Small intestine (tissue), 7 donors: ENCODE measurements around the gene RTL5. TPM values are rescaled to one million over a fixed set of nuclear protein-coding genes. Genes with fewer than 3 reads are reported as not detected.
A peak's percentile ranks its signal among the peaks of the same experiment; 100 is the strongest.

Source experiments
- DNase-seq, 2 donors: peaks; one replicate each; pipeline versions ENCODE4 v3.0.0 to v3.0.0-alpha.2; 2013
- FAIRE-seq: peaks from 2 replicates; lab custom pipeline; 2012; peaks lifted over from hg19 to GRCh38; lab: Jason Lieb, UNC
- H3K27ac ChIP-seq, 3 donors: one replicate each; pipeline ENCODE4 v1.5.1; 2013; ENCODE audit warnings: low read length in 2 of 3, mild to moderate bottlenecking in 2 of 3, control low read depth in 1 of 3, inconsistent platforms in 1 of 3, low read depth in 1 of 3, moderate library complexity in 1 of 3
- H3K27me3 ChIP-seq, 3 donors: one replicate each; pipeline ENCODE4 v1.6.1; 2013; ENCODE audit warnings: low read length in 3 of 3, inconsistent platforms in 1 of 3; ENCODE audit not compliant: control insufficient read depth in 3 of 3, insufficient read depth in 3 of 3
- H3K36me3 ChIP-seq, 3 donors: one replicate each; pipeline ENCODE4 v1.6.1; 2013; ENCODE audit warnings: low read length in 3 of 3, inconsistent platforms in 1 of 3, low read depth in 1 of 3, mild to moderate bottlenecking in 1 of 3, moderate library complexity in 1 of 3; ENCODE audit not compliant: control insufficient read depth in 3 of 3, insufficient read depth in 2 of 3
- H3K4me1 ChIP-seq, 3 donors: one replicate each; pipeline ENCODE4 v1.6.1; 2013; ENCODE audit warnings: low read length in 2 of 3, inconsistent platforms in 1 of 3, low read depth in 1 of 3, mild to moderate bottlenecking in 1 of 3, moderate library complexity in 1 of 3; ENCODE audit not compliant: control insufficient read depth in 3 of 3, insufficient read depth in 2 of 3
- H3K4me3 ChIP-seq, 3 donors: one replicate each; pipeline ENCODE4 v1.5.1; 2013; ENCODE audit warnings: low read length in 3 of 3, control low read depth in 1 of 3, inconsistent platforms in 1 of 3, low read depth in 1 of 3, mild to moderate bottlenecking in 1 of 3, moderate library complexity in 1 of 3
- H3K9me3 ChIP-seq, 2 donors: one replicate each; pipeline ENCODE4 v1.6.1; 2013; ENCODE audit warnings: low read depth in 1 of 2, low read length in 1 of 2; ENCODE audit not compliant: control insufficient read depth in 2 of 2, insufficient read depth in 1 of 2
- WGBS, 3 donors: extraction: QIAGEN DNeasy Blood & Tissue Kit; methylation state at CpG; one replicate each; pipeline ENCODE4 v1.1.7; 2013; 5-methylcytosine and 5-hydroxymethylcytosine counted together
- polyA plus RNA-seq, 4 donors: library from polyadenylated mRNA; stranded (reverse) in 3 of 4; unstranded in 1 of 4; fragments of 200-250 nt in 3 of 4; fragments of 120-200 nt in 1 of 4; gene quantifications; one replicate each; pipeline versions ENCODE4 v1.2.1 to v1.2.3, GENCODE V29; 2013
- donor health status: healthy with polysubstance abuse.
- donor health status: control.
- donor health status: control.
- donor health status: Bipolar disorder and iron deficiency.
- donor health status: healthy.

Gene RTL5
- polyA plus RNA-seq, 4 donors: 0.22 to 4.6 (median 1.1) TPM

- DNase-seq (no peak), FAIRE-seq (no peak)
- Histone ChIP-seq H3K4me3 (no peak overlapping the region), H3K4me1 (peaks cover 0 to 3% (median 0%) of the 10 kb centered on the region in 3 donors), H3K36me3 (no peaks in the 10 kb centered on the region), H3K27me3 (no peaks in the 10 kb centered on the region), H3K9me3 (no peaks in the 10 kb centered on the region), H3K27ac (no peak overlapping the region)
- 84 to 100% (median 97%) methylated on average over 1 of the region's 1 CpG for WGBS, 3 donors
Observed at GRCh38 chrX:72086995-72087394, 44.7 kb downstream of the RTL5 start.

- Histone ChIP-seq H3K4me3 (no peak overlapping the region), H3K27ac (no peak overlapping the region), H3K4me1 (peaks cover 0 to 3% (median 0%) of the 10 kb centered on the region in 3 donors), H3K27me3 (no peaks in the 10 kb centered on the region), H3K9me3 (no peaks in the 10 kb centered on the region), H3K36me3 (no peaks in the 10 kb centered on the region)
- DNase-seq: no peak
- 83 to 91% (median 90%) methylated on average over 1 of the region's 1 CpG for WGBS, 3 donors
- FAIRE-seq: no peak
Observed at GRCh38 chrX:72084114-72084513, 47.6 kb downstream of the RTL5 start.

- Histone ChIP-seq H3K27ac (no peak overlapping the region), H3K36me3 (no peaks in the 10 kb centered on the region), H3K4me1 (peaks cover 0 to 3% (median 0%) of the 10 kb centered on the region in 3 donors), H3K9me3 (no peaks in the 10 kb centered on the region), H3K27me3 (no peaks in the 10 kb centered on the region), H3K4me3 (no peak overlapping the region)
- FAIRE-seq (no peak), DNase-seq (no peak)
- 76 to 96% (median 84%) methylated on average over 2 of the region's 2 CpGs for WGBS, 3 donors
Observed at GRCh38 chrX:72083291-72083690, 48.4 kb downstream of the RTL5 start.

GRCh38 chrX:72081605-72082320 is 50.0 kb downstream of the RTL5 start:
- H3K4me1 ChIP-seq: peaks cover 0 to 3% (median 0%) of the 10 kb centered on the region in 3 donors
- 65 to 75% (median 67%) methylated on average over 12 of the region's 12 CpGs for WGBS, 3 donors
- H3K27ac ChIP-seq: peak overlapping the region in 1 of 3 donors; percentile 12
- FAIRE-seq (no peak), DNase-seq (no peak)
- no peak overlapping the region for H3K4me3 ChIP-seq
- no peaks in the 10 kb centered on the region for H3K27me3 ChIP-seq
- no peaks in the 10 kb centered on the region for H3K9me3 ChIP-seq
- H3K36me3 ChIP-seq: no peaks in the 10 kb centered on the region

- no peaks in the 10 kb centered on the region for H3K36me3 ChIP-seq
- H3K4me1 ChIP-seq: peaks cover 0 to 3% (median 0%) of the 10 kb centered on the region in 3 donors
- no peaks in the 10 kb centered on the region for H3K9me3 ChIP-seq
- H3K4me3 ChIP-seq: no peak overlapping the region
- no peak overlapping the region for H3K27ac ChIP-seq
- FAIRE-seq (no peak), DNase-seq (no peak)
- no peaks in the 10 kb centered on the region for H3K27me3 ChIP-seq
- 79 to 85% (median 83%) methylated on average over 7 of the region's 7 CpGs for WGBS, 3 donors
Observed at GRCh38 chrX:72080800-72081199, 50.9 kb downstream of the RTL5 start.

- H3K27me3 ChIP-seq: no peaks in the 10 kb centered on the region
- H3K4me1 ChIP-seq: peaks cover 0 to 3% (median 0%) of the 10 kb centered on the region in 3 donors
- DNase-seq (no peak), FAIRE-seq (no peak)
- no peaks in the 10 kb centered on the region for H3K9me3 ChIP-seq
- H3K27ac ChIP-seq: peak overlapping the region in 1 of 3 donors; percentile 27
- WGBS, 3 donors: 63 to 89% (median 79%) methylated on average over 6 to 7 of the region's 7 CpGs
- H3K36me3 ChIP-seq: no peaks in the 10 kb centered on the region
- H3K4me3 ChIP-seq: no peak overlapping the region
Observed at GRCh38 chrX:72080150-72080549, 51.6 kb downstream of the RTL5 start.

- 69 to 83% (median 80%) methylated on average over 10 to 12 of the region's 12 CpGs for WGBS, 3 donors
- no peak for DNase-seq
- Histone ChIP-seq H3K9me3 (no peaks in the 10 kb centered on the region), H3K4me1 (peaks cover 0 to 3% (median 0%) of the 10 kb centered on the region in 3 donors), H3K27me3 (no peaks in the 10 kb centered on the region), H3K27ac (no peak overlapping the region), H3K36me3 (no peaks in the 10 kb centered on the region), H3K4me3 (no peak overlapping the region)
- no peak for FAIRE-seq
Observed at GRCh38 chrX:72079607-72080006, 52.1 kb downstream of the RTL5 start.

GRCh38 chrX:72078411-72078810 is 53.3 kb downstream of the RTL5 start:
- Histone ChIP-seq H3K27me3 (no peaks in the 10 kb centered on the region), H3K4me1 (peaks cover 0 to 3% (median 0%) of the 10 kb centered on the region in 3 donors), H3K9me3 (no peaks in the 10 kb centered on the region), H3K27ac (no peak overlapping the region), H3K36me3 (no peaks in the 10 kb centered on the region), H3K4me3 (no peak overlapping the region)
- DNase-seq (no peak), FAIRE-seq (no peak)
- 68 to 88% (median 72%) methylated on average over 4 of the region's 4 CpGs for whole genome bisulfite sequencing, 3 donors
